ENCODE measurements around the gene PEX10. TPM values are rescaled to one million over a fixed set of nuclear protein-coding genes. Genes with fewer than 3 reads are reported as not detected.
"Not testable (repeated sequence)": the region's sequence is repeated elsewhere in the genome, so short reads cannot be mapped to it uniquely, and the experiment has no call there.

PEX10 gene
- total and polyA plus RNA-seq, 5 donors from 2014 or later, result 6.3 to 9.7 (median 7.9) TPM

DNA sequence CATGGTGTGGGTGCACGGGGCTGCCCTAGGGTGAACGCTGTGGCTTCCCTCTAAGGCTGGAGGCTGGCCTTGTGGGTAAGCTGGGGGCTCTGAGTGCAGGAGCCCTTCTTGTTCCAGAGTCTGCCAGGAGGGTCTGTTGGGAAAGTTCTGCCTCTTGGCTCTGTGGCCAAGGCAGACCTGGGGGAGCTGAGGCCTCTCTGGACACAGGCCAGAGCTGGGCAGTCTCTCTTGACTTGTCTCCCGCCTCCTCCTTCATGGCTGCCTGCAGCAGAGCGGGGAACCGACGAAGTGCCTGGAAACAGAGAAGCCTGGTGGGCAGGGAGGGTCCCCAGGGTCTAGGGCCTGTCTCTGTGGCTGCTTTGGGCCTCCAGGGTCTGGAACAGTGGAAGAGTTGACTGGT lies 30.3 kb upstream of the PEX10 start:
- no peak for ATAC-seq (ENCODE audit: low read depth in 2 of 2)
- H3K4me3 Mint-ChIP-seq, result peak overlapping the region in 1 of 4 donors; percentile 36
- H3K27ac Mint-ChIP-seq, result no peak overlapping the region
- Histone ChIP-seq H3K27me3 (ENCODE audit: control insufficient read depth, insufficient read depth, low read length) (no peaks in the 10 kb centered on the region), H3K4me1 (ENCODE audit: control insufficient read depth, insufficient read depth, low read length, poor library complexity, severe bottlenecking) (peaks cover 8% of the 10 kb centered on the region), H3K4me3 (ENCODE audit: low read depth, low read length) (no peak overlapping the region), H3K27ac (ENCODE audit: insufficient read depth, low read length, poor library complexity, severe bottlenecking) (no peak overlapping the region), H3K9me3 (ENCODE audit: control insufficient read depth in 2 of 2, low read length in 2 of 2) (no peaks in the 10 kb centered on the region), H3K36me3 (ENCODE audit: control insufficient read depth, insufficient read depth, low read length) (no peaks in the 10 kb centered on the region)
- no peaks in the 10 kb centered on the region for H3K9me3 Mint-ChIP-seq
- no peaks in the 10 kb centered on the region for H3K36me3 Mint-ChIP-seq
- peaks cover 17% of the 10 kb centered on the region for H3K27me3 Mint-ChIP-seq
- H3K4me1 Mint-ChIP-seq, result peaks cover 0 to 4% (median 3%) of the 10 kb centered on the region in 4 donors
- no peak for DNase-seq

DNA sequence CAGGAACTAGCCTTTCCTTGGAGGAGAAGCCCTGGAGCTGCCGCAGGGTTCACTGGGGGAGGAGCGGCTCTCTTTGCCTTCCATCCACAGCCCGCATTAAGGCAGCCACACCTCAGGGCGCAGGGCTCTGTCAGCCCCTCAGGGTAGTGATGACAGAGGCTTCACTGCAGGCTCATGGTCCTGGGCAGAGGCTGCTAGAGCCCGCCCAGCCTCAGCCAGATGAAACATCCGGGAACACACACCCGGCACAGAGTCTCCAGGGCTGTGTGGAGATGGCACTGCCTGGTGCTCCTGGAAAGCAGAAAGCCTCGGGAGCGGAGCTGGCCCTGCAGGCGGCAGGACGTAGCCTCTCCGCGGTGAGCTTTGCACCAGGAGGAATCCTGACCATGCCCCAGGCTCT lies 29.4 kb upstream of the PEX10 start:
- H3K36me3 Mint-ChIP-seq, result no peaks in the 10 kb centered on the region
- peaks cover 17% of the 10 kb centered on the region for H3K27me3 Mint-ChIP-seq
- no peaks in the 10 kb centered on the region for H3K9me3 Mint-ChIP-seq
- H3K9me3 ChIP-seq (ENCODE audit: control insufficient read depth in 2 of 2, low read length in 2 of 2), result no peaks in the 10 kb centered on the region
- ATAC-seq (ENCODE audit: low read depth in 2 of 2), result no peak
- H3K4me1 ChIP-seq (ENCODE audit: control insufficient read depth, insufficient read depth, low read length, poor library complexity, severe bottlenecking), result peaks cover 8% of the 10 kb centered on the region
- H3K4me1 Mint-ChIP-seq, result peaks cover 0 to 7% (median 4%) of the 10 kb centered on the region in 4 donors
- no peaks in the 10 kb centered on the region for H3K27me3 ChIP-seq (ENCODE audit: control insufficient read depth, insufficient read depth, low read length)
- no peak overlapping the region for H3K4me3 ChIP-seq (ENCODE audit: low read depth, low read length)
- no peak overlapping the region for H3K27ac ChIP-seq (ENCODE audit: insufficient read depth, low read length, poor library complexity, severe bottlenecking)
- DNase-seq, result no peak
- no peak overlapping the region for H3K27ac Mint-ChIP-seq
- H3K36me3 ChIP-seq (ENCODE audit: control insufficient read depth, insufficient read depth, low read length), result no peaks in the 10 kb centered on the region
- no peak overlapping the region for H3K4me3 Mint-ChIP-seq

DNA sequence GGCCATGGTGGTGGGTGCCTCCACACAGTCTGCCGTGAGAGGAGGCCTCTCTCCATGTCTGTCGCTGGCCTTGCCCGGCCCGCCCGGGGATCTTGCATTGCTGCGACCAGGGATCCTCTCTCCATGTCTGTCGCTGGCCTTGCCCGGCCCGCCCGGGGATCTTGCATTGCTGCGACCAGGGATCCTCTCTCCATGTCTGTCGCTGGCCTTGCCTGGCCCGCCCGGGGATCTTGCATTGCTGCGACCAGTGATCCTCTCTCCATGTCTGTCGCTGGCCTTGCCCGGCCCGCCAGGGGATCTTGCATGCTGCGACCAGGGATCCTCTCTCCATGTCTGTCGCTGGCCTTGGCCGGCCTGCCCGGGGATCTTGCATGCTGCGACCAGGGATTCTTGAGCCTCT lies 28.0 kb upstream of the PEX10 start:
- not testable (repeated sequence) for H3K4me1 ChIP-seq (ENCODE audit: control insufficient read depth, insufficient read depth, low read length, poor library complexity, severe bottlenecking); ATAC-seq (ENCODE audit: low read depth in 2 of 2); H3K27me3 ChIP-seq (ENCODE audit: control insufficient read depth, insufficient read depth, low read length); H3K27ac Mint-ChIP-seq; H3K36me3 Mint-ChIP-seq; H3K36me3 ChIP-seq (ENCODE audit: control insufficient read depth, insufficient read depth, low read length); H3K9me3 Mint-ChIP-seq; H3K4me1 Mint-ChIP-seq; H3K4me3 Mint-ChIP-seq; DNase-seq; H3K4me3 ChIP-seq (ENCODE audit: low read depth, low read length); H3K27ac ChIP-seq (ENCODE audit: insufficient read depth, low read length, poor library complexity, severe bottlenecking); H3K9me3 ChIP-seq (ENCODE audit: control insufficient read depth in 2 of 2, low read length in 2 of 2)
- peaks cover 16% of the 10 kb centered on the region for H3K27me3 Mint-ChIP-seq

DNA sequence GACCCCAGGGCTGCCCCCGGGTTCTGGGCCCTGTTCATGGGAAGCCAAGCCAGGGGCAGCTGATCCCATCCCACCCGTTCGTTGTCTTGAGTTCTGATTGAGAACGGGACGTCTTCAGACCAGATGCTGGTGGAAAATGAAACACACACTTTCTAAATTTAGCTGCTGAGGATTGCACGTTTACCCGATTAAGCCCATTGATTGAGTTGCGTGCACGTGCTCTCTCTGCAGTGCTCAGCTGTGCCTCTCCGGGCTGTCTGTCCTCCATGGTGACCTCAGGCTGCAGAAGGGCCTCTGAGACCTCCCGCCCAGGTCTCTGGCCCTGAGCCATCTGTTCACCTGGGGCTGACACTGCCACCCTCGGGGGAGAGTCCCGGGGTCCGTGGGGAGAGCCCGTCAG lies 27.0 kb upstream of the PEX10 start:
- DNase-seq (no peak), ATAC-seq (ENCODE audit: low read depth in 2 of 2) (no peak)
- H3K36me3 Mint-ChIP-seq, result no peaks in the 10 kb centered on the region
- H3K27ac ChIP-seq (ENCODE audit: insufficient read depth, low read length, poor library complexity, severe bottlenecking), result no peak overlapping the region
- H3K27me3 Mint-ChIP-seq, result peaks cover 7% of the 10 kb centered on the region
- no peaks in the 10 kb centered on the region for H3K27me3 ChIP-seq (ENCODE audit: control insufficient read depth, insufficient read depth, low read length)
- peaks cover 8% of the 10 kb centered on the region for H3K4me1 ChIP-seq (ENCODE audit: control insufficient read depth, insufficient read depth, low read length, poor library complexity, severe bottlenecking)
- H3K36me3 ChIP-seq (ENCODE audit: control insufficient read depth, insufficient read depth, low read length), result no peaks in the 10 kb centered on the region
- H3K9me3 Mint-ChIP-seq, result no peaks in the 10 kb centered on the region
- no peak overlapping the region for H3K4me3 ChIP-seq (ENCODE audit: low read depth, low read length)
- no peaks in the 10 kb centered on the region for H3K9me3 ChIP-seq (ENCODE audit: control insufficient read depth in 2 of 2, low read length in 2 of 2)
- peaks cover 0 to 7% (median 4%) of the 10 kb centered on the region in 4 donors for H3K4me1 Mint-ChIP-seq
- no peak overlapping the region for H3K4me3 Mint-ChIP-seq
- peak overlapping the region in 1 of 3 donors; percentile 71 for H3K27ac Mint-ChIP-seq

DNA sequence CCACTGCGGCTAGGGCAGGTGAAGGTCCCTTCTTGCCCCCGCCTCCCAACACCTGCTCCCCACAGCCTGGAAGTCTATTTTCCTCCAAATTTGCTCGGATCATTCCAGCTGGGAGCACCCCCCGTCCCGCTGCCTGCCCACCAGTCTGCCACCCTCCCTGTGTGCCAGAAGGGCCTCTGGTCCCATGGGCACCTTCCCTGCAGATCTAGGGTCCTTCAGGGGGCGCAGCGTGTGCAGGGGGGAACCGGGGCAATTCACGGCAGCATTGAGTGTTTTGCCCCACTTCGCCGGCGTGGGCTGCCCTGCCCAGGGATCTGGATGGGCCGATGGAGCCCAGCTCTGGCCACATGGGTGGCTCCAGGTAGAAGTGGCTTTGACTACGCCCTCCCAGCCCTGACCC lies 26.3 kb upstream of the PEX10 start:
- no peak overlapping the region for H3K4me3 Mint-ChIP-seq
- no peak for DNase-seq
- no peak for ATAC-seq (ENCODE audit: low read depth in 2 of 2)
- no peaks in the 10 kb centered on the region for H3K36me3 Mint-ChIP-seq
- Histone ChIP-seq H3K27me3 (ENCODE audit: control insufficient read depth, insufficient read depth, low read length) (no peaks in the 10 kb centered on the region), H3K9me3 (ENCODE audit: control insufficient read depth in 2 of 2, low read length in 2 of 2) (no peaks in the 10 kb centered on the region), H3K4me1 (ENCODE audit: control insufficient read depth, insufficient read depth, low read length, poor library complexity, severe bottlenecking) (peaks cover 5% of the 10 kb centered on the region), H3K36me3 (ENCODE audit: control insufficient read depth, insufficient read depth, low read length) (no peaks in the 10 kb centered on the region), H3K27ac (ENCODE audit: insufficient read depth, low read length, poor library complexity, severe bottlenecking) (no peak overlapping the region), H3K4me3 (ENCODE audit: low read depth, low read length) (no peak overlapping the region)
- H3K27me3 Mint-ChIP-seq, result peaks cover 6% of the 10 kb centered on the region
- H3K9me3 Mint-ChIP-seq, result no peaks in the 10 kb centered on the region
- peaks cover 0 to 7% (median 4%) of the 10 kb centered on the region in 4 donors for H3K4me1 Mint-ChIP-seq
- H3K27ac Mint-ChIP-seq, result no peak overlapping the region

DNA sequence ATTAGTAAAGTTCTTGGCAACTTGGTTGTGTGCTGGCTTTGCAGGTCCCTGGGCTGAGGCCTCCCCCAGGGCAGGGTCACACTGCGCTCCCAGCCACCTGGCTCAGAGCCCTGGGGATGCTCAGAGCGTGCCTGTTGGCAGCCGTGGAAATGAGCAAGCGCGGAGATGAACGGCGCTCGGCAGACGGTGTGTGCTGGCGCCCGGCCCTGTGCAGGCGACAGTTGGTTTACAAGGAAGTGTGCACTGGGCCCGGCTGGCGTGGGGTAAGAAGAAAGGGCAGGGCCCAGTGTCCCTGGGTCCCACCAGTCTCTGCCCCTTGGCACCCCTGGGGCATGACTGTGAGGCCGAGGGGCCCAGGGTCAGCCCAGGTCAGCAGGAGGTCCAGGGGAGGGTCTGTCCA lies 25.7 kb upstream of the PEX10 start:
- Histone ChIP-seq H3K9me3 (ENCODE audit: control insufficient read depth in 2 of 2, low read length in 2 of 2) (no peaks in the 10 kb centered on the region), H3K36me3 (ENCODE audit: control insufficient read depth, insufficient read depth, low read length) (no peaks in the 10 kb centered on the region), H3K4me1 (ENCODE audit: control insufficient read depth, insufficient read depth, low read length, poor library complexity, severe bottlenecking) (peaks cover 2% of the 10 kb centered on the region), H3K27me3 (ENCODE audit: control insufficient read depth, insufficient read depth, low read length) (no peaks in the 10 kb centered on the region), H3K4me3 (ENCODE audit: low read depth, low read length) (no peak overlapping the region), H3K27ac (ENCODE audit: insufficient read depth, low read length, poor library complexity, severe bottlenecking) (no peak overlapping the region)
- H3K4me1 Mint-ChIP-seq, result peaks cover 0 to 7% (median 4%) of the 10 kb centered on the region in 4 donors
- no peaks in the 10 kb centered on the region for H3K9me3 Mint-ChIP-seq
- DNase-seq, result no peak
- H3K27ac Mint-ChIP-seq, result peak overlapping the region in 1 of 3 donors; percentile 56
- H3K36me3 Mint-ChIP-seq, result no peaks in the 10 kb centered on the region
- no peak overlapping the region for H3K4me3 Mint-ChIP-seq
- no peak for ATAC-seq (ENCODE audit: low read depth in 2 of 2)
- peaks cover 6% of the 10 kb centered on the region for H3K27me3 Mint-ChIP-seq

DNA sequence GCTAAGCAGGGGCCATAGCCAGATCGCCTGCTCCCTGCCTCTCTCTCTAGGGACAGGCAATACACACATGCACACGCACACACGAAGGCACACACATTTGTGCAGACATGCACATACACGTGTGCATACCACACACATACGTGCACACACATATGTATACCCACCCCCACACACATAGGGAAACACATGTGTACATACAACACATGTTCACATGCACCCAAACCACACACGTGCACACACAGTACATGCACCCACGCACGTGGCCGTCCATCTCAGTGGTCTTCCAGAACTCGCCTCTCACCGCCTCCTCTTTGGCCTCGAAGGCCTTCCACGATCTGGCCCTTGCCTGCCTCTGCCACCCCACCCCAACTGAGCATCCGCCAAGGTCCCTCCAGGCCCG lies 25.3 kb upstream of the PEX10 start:
- H3K9me3 Mint-ChIP-seq, result no peaks in the 10 kb centered on the region
- H3K27ac Mint-ChIP-seq, result peak overlapping the region in 1 of 3 donors; percentile 56
- Histone ChIP-seq H3K4me3 (ENCODE audit: low read depth, low read length) (no peak overlapping the region), H3K27ac (ENCODE audit: insufficient read depth, low read length, poor library complexity, severe bottlenecking) (no peak overlapping the region), H3K4me1 (ENCODE audit: control insufficient read depth, insufficient read depth, low read length, poor library complexity, severe bottlenecking) (no peaks in the 10 kb centered on the region), H3K36me3 (ENCODE audit: control insufficient read depth, insufficient read depth, low read length) (no peaks in the 10 kb centered on the region), H3K27me3 (ENCODE audit: control insufficient read depth, insufficient read depth, low read length) (no peaks in the 10 kb centered on the region), H3K9me3 (ENCODE audit: control insufficient read depth in 2 of 2, low read length in 2 of 2) (no peaks in the 10 kb centered on the region)
- no peaks in the 10 kb centered on the region for H3K36me3 Mint-ChIP-seq
- peaks cover 0 to 5% (median 4%) of the 10 kb centered on the region in 4 donors for H3K4me1 Mint-ChIP-seq
- H3K27me3 Mint-ChIP-seq, result peaks cover 2% of the 10 kb centered on the region
- DNase-seq (no peak), ATAC-seq (ENCODE audit: low read depth in 2 of 2) (no peak)
- no peak overlapping the region for H3K4me3 Mint-ChIP-seq

DNA sequence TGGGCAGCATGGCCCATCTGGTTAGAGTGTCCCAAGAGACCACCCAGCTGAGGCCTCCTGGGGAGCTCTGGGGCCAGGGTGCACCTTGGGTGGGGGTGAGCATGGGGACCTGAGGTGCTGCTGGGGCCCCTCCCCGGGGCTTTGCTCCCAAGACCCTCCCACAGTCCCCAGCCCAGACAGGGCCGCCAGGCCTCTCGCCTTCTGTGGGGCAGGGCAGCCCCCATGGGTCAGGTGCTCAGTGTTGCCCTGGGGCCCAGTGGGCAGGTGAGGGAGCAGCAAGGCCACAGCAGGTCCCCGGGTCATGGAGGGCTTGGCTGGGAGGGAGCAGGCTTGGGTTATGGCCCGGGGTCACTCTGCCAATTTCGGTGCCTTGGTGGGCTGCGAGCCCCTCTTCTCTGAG lies 24.5 kb upstream of the PEX10 start:
- Mint-ChIP-seq H3K27me3 (no peaks in the 10 kb centered on the region), H3K4me1 (peaks cover 0 to 4% (median 4%) of the 10 kb centered on the region in 4 donors), H3K9me3 (no peaks in the 10 kb centered on the region), H3K4me3 (no peak overlapping the region), H3K27ac (no peak overlapping the region), H3K36me3 (no peaks in the 10 kb centered on the region)
- ATAC-seq (ENCODE audit: low read depth in 2 of 2) (peak in 1 of 2 donors; percentile 25), DNase-seq (no peak)
- H3K27ac ChIP-seq (ENCODE audit: insufficient read depth, low read length, poor library complexity, severe bottlenecking), result no peak overlapping the region
- no peaks in the 10 kb centered on the region for H3K9me3 ChIP-seq (ENCODE audit: control insufficient read depth in 2 of 2, low read length in 2 of 2)
- no peak overlapping the region for H3K4me3 ChIP-seq (ENCODE audit: low read depth, low read length)
- H3K36me3 ChIP-seq (ENCODE audit: control insufficient read depth, insufficient read depth, low read length), result no peaks in the 10 kb centered on the region
- no peaks in the 10 kb centered on the region for H3K4me1 ChIP-seq (ENCODE audit: control insufficient read depth, insufficient read depth, low read length, poor library complexity, severe bottlenecking)
- H3K27me3 ChIP-seq (ENCODE audit: control insufficient read depth, insufficient read depth, low read length), result no peaks in the 10 kb centered on the region

Data from CD4-positive, CD25-positive, alpha-beta regulatory T cell (primary cell).